ENCODE results near the gene FER.

GRCh38 chr5:109177227-109177626, 429.5 kb downstream of the FER start:
- TF ChIP-seq, protein P1, sequence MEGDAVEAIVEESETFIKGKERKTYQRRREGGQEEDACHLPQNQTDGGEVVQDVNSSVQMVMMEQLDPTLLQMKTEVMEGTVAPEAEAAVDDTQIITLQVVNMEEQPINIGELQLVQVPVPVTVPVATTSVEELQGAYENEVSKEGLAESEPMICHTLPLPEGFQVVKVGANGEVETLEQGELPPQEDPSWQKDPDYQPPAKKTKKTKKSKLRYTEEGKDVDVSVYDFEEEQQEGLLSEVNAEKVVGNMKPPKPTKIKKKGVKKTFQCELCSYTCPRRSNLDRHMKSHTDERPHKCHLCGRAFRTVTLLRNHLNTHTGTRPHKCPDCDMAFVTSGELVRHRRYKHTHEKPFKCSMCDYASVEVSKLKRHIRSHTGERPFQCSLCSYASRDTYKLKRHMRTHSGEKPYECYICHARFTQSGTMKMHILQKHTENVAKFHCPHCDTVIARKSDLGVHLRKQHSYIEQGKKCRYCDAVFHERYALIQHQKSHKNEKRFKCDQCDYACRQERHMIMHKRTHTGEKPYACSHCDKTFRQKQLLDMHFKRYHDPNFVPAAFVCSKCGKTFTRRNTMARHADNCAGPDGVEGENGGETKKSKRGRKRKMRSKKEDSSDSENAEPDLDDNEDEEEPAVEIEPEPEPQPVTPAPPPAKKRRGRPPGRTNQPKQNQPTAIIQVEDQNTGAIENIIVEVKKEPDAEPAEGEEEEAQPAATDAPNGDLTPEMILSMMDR (IDR thresholded peaks at IDR 0.05; ENCODE audit: low read depth, low read length) = no peak
- TF ChIP-seq EZH2phosphoT487 (IDR thresholded peaks at IDR 0.05; ENCODE audit: low read depth) = no peak
